HG03039 (cell line): ENCODE results near the gene RMI2.

ENCODE experiments used
- ATAC-seq: cut with Tn5 transposase; IDR thresholded peaks from one replicate; pipeline ENCODE4 v1.9.1; 2021; ENCODE audit warnings: mild to moderate bottlenecking, moderate library complexity; ENCODE audit not compliant: unreplicated experiment

RMI2 gene

GRCh38 chr16:11309895-11310633, 35.2 kb upstream of the RMI2 start:
- ATAC-seq = peak; percentile 35

- no peak for ATAC-seq
Measured at GRCh38 chr16:11310634-11310977, 34.7 kb upstream of the RMI2 start.

GRCh38 chr16:11310997-11311561, 34.2 kb upstream of the RMI2 start:
- peak; percentile 42 for ATAC-seq

GRCh38 chr16:11312718-11313492, 32.4 kb upstream of the RMI2 start:
- no peak for ATAC-seq

GRCh38 chr16:11313493-11314308, 31.6 kb upstream of the RMI2 start:
- no peak for ATAC-seq

- no peak for ATAC-seq
Measured at GRCh38 chr16:11314309-11314894, 30.9 kb upstream of the RMI2 start.

GRCh38 chr16:11315510-11315909, 29.7 kb upstream of the RMI2 start:
- no peak for ATAC-seq

- ATAC-seq = no peak
Measured at GRCh38 chr16:11316331-11317015, 28.8 kb upstream of the RMI2 start.

GRCh38 chr16:11318817-11319216, 26.4 kb upstream of the RMI2 start:
- ATAC-seq = no peak

GRCh38 chr16:11319529-11320146, 25.6 kb upstream of the RMI2 start:
- no peak for ATAC-seq

- no peak for ATAC-seq
Measured at GRCh38 chr16:11320170-11320569, 25.1 kb upstream of the RMI2 start.

GRCh38 chr16:11321662-11322061, 23.6 kb upstream of the RMI2 start:
- ATAC-seq = no peak

- no peak for ATAC-seq
Measured at GRCh38 chr16:11322823-11323222, 22.4 kb upstream of the RMI2 start.

- ATAC-seq = no peak
Measured at GRCh38 chr16:11323551-11324336, 21.5 kb upstream of the RMI2 start.

- ATAC-seq = no peak
Measured at GRCh38 chr16:11325404-11326083, 19.7 kb upstream of the RMI2 start.

- ATAC-seq = no peak
Measured at GRCh38 chr16:11326084-11326736, 19.0 kb upstream of the RMI2 start.

GRCh38 chr16:11326737-11327276, 18.5 kb upstream of the RMI2 start:
- ATAC-seq = no peak
